Body of pancreas (tissue), 4 donors: Measurements from ENCODE around the gene WWOX.

ENCODE experiments used
- CTCF ChIP-seq, 7 experiments: fragments of 450-650 bp in 4 of 7; fragments of 200-600 bp in 3 of 7; sonication (generic) in 3 of 7; IDR thresholded peaks; one replicate each; pipeline ENCODE4 v1.5.1; 2016 to 2019; ENCODE audit warnings: antibody characterized with exemption in 7 of 7
- POLR2A ChIP-seq, 3 donors: fragments of 450-650 bp; IDR thresholded peaks; one replicate each; pipeline ENCODE4 v1.6.1; 2016; ENCODE audit warnings: antibody characterized with exemption in 3 of 3, mild to moderate bottlenecking in 2 of 3

DNA sequence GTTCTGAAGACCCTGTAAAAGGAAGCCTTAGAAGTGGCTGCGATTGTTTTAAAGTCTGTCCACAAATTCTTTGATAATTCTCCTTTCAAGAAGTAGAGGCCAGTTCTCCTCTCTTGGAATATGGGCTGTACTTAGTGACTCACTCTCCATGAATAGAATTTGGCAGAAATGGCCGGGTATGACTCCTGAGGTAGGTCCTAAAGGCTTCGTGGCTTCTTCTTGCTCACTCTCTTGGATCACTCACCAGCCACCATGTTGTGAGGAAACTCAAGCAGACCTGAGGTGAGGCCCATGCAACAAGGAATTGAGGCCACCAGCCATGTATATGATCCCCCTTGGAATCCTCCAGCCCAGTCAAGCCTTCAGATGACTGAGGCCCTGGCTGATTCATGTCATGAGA lies 75.8 kb downstream of the WWOX start:
- no peak for TF ChIP-seq CTCF (IDR thresholded peaks at IDR 0.05)
- TF ChIP-seq POLR2A (IDR thresholded peaks at IDR 0.05): no peak
